Heart right ventricle (tissue), 16 donors: Measurements from ENCODE around the gene DHRS11. TPM values are rescaled to one million over a fixed set of nuclear protein-coding genes. Genes with fewer than 3 reads are reported as not detected.

Experiments
- ATAC-seq, 8 donors: fragments of 200-7000 bp; cut with Tn5 transposase; one replicate each; pipeline ENCODE4 v1.9.1; 2020; ENCODE audit warnings: mild to moderate bottlenecking in 8 of 8, moderate library complexity in 8 of 8, moderate number of reproducible peaks in 1 of 8
- DNase-seq, 2 donors: peaks; one replicate each; pipeline ENCODE4 v3.0.0-alpha.2; 2020
- H3K27ac ChIP-seq, 10 donors: fragments of 200-600 bp; sonication (generic) in 2 of 10; one replicate each; pipeline versions ENCODE4 v1.5.0 to v1.8.0; 2020 to 2022; ENCODE audit warnings: mild to moderate bottlenecking in 3 of 10
- H3K27me3 ChIP-seq, 7 donors: fragments of 200-600 bp; one replicate each; pipeline ENCODE4 v1.8.0; 2021 to 2022; ENCODE audit warnings: mild to moderate bottlenecking in 2 of 7
- H3K36me3 ChIP-seq, 9 donors: fragments of 200-600 bp; sonication (generic) in 1 of 9; one replicate each; pipeline versions ENCODE4 v1.5.0 to v1.8.0; 2020 to 2022; ENCODE audit warnings: mild to moderate bottlenecking in 2 of 9
- H3K4me1 ChIP-seq, 9 donors: fragments of 200-600 bp; sonication (generic) in 1 of 9; one replicate each; pipeline versions ENCODE4 v1.5.0 to v1.8.0; 2020 to 2022; ENCODE audit warnings: mild to moderate bottlenecking in 4 of 9
- H3K4me3 ChIP-seq, 10 donors: fragments of 200-600 bp; sonication (generic) in 2 of 10; one replicate each; pipeline versions ENCODE4 v1.5.0 to v1.8.0; 2020 to 2022; ENCODE audit warnings: mild to moderate bottlenecking in 7 of 10, moderate library complexity in 2 of 10
- H3K9me3 ChIP-seq, 11 donors: fragments of 200-600 bp in 10 of 11; sonication (generic) in 2 of 11; one replicate each; pipeline versions ENCODE4 v1.5.0 to v1.8.0; 2013 to 2022; ENCODE audit warnings: mild to moderate bottlenecking in 2 of 11, control low read depth in 1 of 11, moderate library complexity in 1 of 11
- CTCF ChIP-seq, 9 donors: fragments of 200-600 bp; sonication (generic) in 2 of 9; IDR thresholded peaks; one replicate each; pipeline versions ENCODE4 v1.5.0 to v1.8.0; 2021 to 2022; ENCODE audit warnings: antibody characterized with exemption in 9 of 9, mild to moderate bottlenecking in 5 of 9, moderate library complexity in 1 of 9
- whole genome bisulfite sequencing, 2 donors: extraction: QIAGEN DNeasy Blood & Tissue Kit; methylation state at CpG; one replicate each; pipeline ENCODE4 v1.1.7; 2013; ENCODE audit warnings: inconsistent platforms in 1 of 2; 5-methylcytosine and 5-hydroxymethylcytosine counted together
- intact Hi-C, 10 donors: fragments of 100-400 bp; cut with DNase I; formaldehyde crosslinking; loops; one replicate each; pipeline versions ENCODE4 v1.11.1 to v1.14.2; 2022
- long read RNA-seq, 3 donors: library from polyadenylated mRNA; unstranded; transcript quantifications; one replicate each; pipeline ENCODE4 v2.0.0, GENCODE V29; 2020 to 2021
- polyA plus RNA-seq, 2 donors: library from polyadenylated mRNA; stranded (reverse); fragments of 200-250 nt; gene quantifications; one replicate each; pipeline ENCODE4 v1.2.3, GENCODE V29; 2013
- total RNA-seq, 10 donors: library from RNA; stranded (reverse); fragmentation: NEBNext Ultra II Directional in 3 of 10; extraction: Animal tissue kit (Norgen Biotek cat#: 25700) in 3 of 10; gene quantifications; one replicate each; pipeline versions ENCODE4 v1.2.1 to v1.2.4, GENCODE V29; 2021 to 2023
- donor health status: Arrhythmogenic right ventricular cardiomyopathy.
- donor health status: ischemic (EF 13 %, LVEDD 7.1; RV severe dilation, severe dysfunction).
- donor health status: healthy with polysubstance abuse.
- donor health status: DM: no; HTN: yes; CAD: no.
- donor health status: DM: no; HTN: no; CAD: no.
- donor health status: ischemic (EF 25% LVEDD 6.9; RV normal size, moderate dysfunction).
- donor health status: ischemic (EF 25% LVEDD 5.7; RV mildly dilated, moderate dysfunction).
- donor health status: healthy.
- donor health status: DM: yes; HTN: yes; CAD: no.
- donor health status: Ischemic cardiomyopathy.
- donor health status: ischemic (EF 35%, LVEDD 5.7; RV mildly dilated, moderate dysfunction).
- donor health status: nonischemic (EF 11% LVEDD 7.7; RV severe dilation, severe dysfunction).
- donor health status: DM: yes; HTN: yes; CAD: no.
- donor health status: PGD.
- donor health status: ischemic (EF 29% LVEDD 5.4; RV normal size, mild dysfunction).
- donor health status: nonischemic (EF 23%, LVEDD 6.1; RV moderate dilation, normal function).

DHRS11 gene
- total RNA-seq, result 10 to 100 TPM; 11.0 to 24.7 (median 18.9) TPM
- polyA plus RNA-seq, result 10 to 100 TPM; 12.9 to 23.3 TPM
- long read RNA-seq, donor 1, transcript DHRS11-215 (7 exons, 1,598 nt), result major isoform, 15 of 18 reads
- long read RNA-seq, donor 1, partial matches to known transcripts, result 2 of 18 reads
- long read RNA-seq, donor 1, other reads (novel, unspliced or antisense), result 1 of 18 reads
- long read RNA-seq, donor 2, full-length matches to known transcripts, result 15 of 21 reads
- long read RNA-seq, donor 2, partial matches to known transcripts, result 1 of 21 reads
- long read RNA-seq, donor 2, other reads (novel, unspliced or antisense), result 5 of 21 reads
- long read RNA-seq, donor 3, full-length matches to known transcripts, result 1 of 5 reads
- long read RNA-seq, donor 3, partial matches to known transcripts, result 2 of 5 reads
- long read RNA-seq, donor 3, other reads (novel, unspliced or antisense), result 2 of 5 reads

DNA sequence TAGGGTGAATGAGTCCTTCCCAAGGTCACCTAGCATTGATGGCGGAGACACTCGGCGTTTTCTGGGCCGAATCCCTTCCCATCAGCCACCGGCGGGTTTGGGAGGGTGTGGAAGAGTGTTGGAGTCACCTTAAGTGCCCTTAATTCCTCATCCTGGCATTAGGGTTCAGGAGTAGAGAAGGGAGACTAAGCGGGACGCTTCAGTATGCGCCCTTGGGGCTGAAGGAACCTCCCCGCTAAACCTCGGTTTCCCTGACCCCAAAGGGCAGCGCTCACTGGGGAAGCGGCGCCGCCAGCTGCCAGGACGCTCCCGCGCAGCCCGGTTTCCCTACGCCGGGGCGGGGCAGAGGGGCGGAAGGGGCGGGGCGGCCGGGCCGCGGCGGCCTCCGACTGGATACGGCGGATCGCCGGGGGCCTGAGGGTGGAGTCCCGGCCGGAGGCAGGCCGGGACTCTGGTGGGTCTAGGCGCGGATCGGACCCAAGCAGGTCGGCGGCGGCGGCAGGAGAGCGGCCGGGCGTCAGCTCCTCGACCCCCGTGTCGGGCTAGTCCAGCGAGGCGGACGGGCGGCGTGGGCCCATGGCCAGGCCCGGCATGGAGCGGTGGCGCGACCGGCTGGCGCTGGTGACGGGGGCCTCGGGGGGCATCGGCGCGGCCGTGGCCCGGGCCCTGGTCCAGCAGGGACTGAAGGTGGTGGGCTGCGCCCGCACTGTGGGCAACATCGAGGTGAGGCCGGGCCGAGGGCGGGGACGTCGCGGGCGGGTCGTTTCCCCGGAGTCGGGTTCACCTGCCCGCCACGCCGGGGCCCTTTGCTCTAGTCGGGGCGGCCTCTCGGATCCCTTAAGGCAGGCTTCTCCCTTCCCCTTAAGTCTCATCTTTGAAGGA lies at the start of gene DHRS11:
Gene DHRS11 (plus strand): TSS at position 446 of the 882 bp plus-strand sequence. CDS start 131 bp downstream, at position 577.
- peak in 3 of 9 donors; percentile 6 to 36 (median 29) for TF ChIP-seq CTCF (IDR thresholded peaks at IDR 0.05)
- H3K9me3 ChIP-seq, result no peaks in the 10 kb centered on the region
- ATAC-seq (peak; percentile 94 to 99 (median 95)), DNase-seq (peak; percentile 84 to 90)
- WGBS, 2 donors, result 1% methylated on average over 68 to 87 of the region's 87 CpGs
- intact Hi-C loops, result loop anchor here in 8 of 10 donors (1.0 to 10.0 kb wide), 7 partner anchors 10 to 107 kb away; partner anchors contain the start of genes MYO19 (in 3 of the 8), PIGW (in 3 of the 8), GGNBP2 (in 1 of the 8) and MRM1 (in 1 of the 8)
- peak within 1 kb of the TSS in 9 of 10 donors; percentile 72 to 86 (median 80) for H3K27ac ChIP-seq
- no peaks in the 10 kb centered on the region for H3K27me3 ChIP-seq
- peaks cover 0 to 40% (median 24%) of the 10 kb centered on the region in 9 donors for H3K36me3 ChIP-seq
- H3K4me1 ChIP-seq, result peaks cover 0 to 33% (median 20%) of the 10 kb centered on the region in 9 donors
- peak within 1 kb of the TSS; percentile 59 to 98 (median 91) for H3K4me3 ChIP-seq

DNA sequence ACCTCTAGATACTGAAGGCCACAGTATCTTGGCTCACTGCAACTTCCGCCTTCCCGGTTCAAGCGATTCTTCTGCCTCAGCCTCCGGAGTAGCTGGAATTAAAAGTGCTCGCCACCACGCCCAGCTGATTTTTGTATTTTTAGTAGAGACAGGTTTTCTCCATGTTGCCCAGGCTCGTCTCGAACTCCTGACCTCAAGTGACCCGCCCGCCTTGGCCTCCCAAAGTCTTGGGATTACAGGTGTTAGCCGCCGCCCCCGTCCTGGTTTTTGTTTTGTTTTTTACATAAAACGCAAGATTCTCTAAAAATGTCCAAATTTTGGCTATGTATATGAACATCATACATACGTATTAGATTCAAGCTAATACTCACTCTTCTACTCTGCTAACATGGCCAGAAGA lies 48.9 kb upstream of the DHRS11 start:
- DNase-seq, result no peak
- H3K4me1 ChIP-seq, result peaks cover 11 to 40% (median 28%) of the 10 kb centered on the region in 9 donors
- H3K36me3 ChIP-seq, result peaks cover 0 to 47% (median 0%) of the 10 kb centered on the region in 9 donors
- no peak overlapping the region for H3K4me3 ChIP-seq
- WGBS, 2 donors, result 97 to 99% methylated on average over 15 of the region's 15 CpGs
- no peak overlapping the region for H3K27ac ChIP-seq
- no peak for ATAC-seq
- no peaks in the 10 kb centered on the region for H3K9me3 ChIP-seq
- no peaks in the 10 kb centered on the region for H3K27me3 ChIP-seq
- no peak for TF ChIP-seq CTCF (IDR thresholded peaks at IDR 0.05)
- intact Hi-C loops, result loop anchor here in 2 of 10 donors (10.0 kb wide), 2 partner anchors 52 to 58 kb away; partner anchors contain the start of genes DHRS11 (in 1 of the 2) and ZNHIT3 (in 1 of the 2)

GRCh38 chr17:36544044-36544306 lies 47.7 kb upstream of the DHRS11 start:
- Histone ChIP-seq H3K27me3 (no peaks in the 10 kb centered on the region), H3K27ac (peak overlapping the region; percentile 97 to 100 (median 100)), H3K9me3 (no peaks in the 10 kb centered on the region), H3K36me3 (peaks cover 0 to 40% (median 0%) of the 10 kb centered on the region in 9 donors), H3K4me3 (peak overlapping the region; percentile 69 to 98 (median 86)), H3K4me1 (peaks cover 16 to 47% (median 40%) of the 10 kb centered on the region in 9 donors)
- ATAC-seq, result peak in 7 of 8 donors; percentile 0 to 21 (median 6)
- peak in 1 of 2 donors; percentile 26 for DNase-seq
- peak in 3 of 9 donors; percentile 21 to 32 (median 26) for TF ChIP-seq CTCF (IDR thresholded peaks at IDR 0.05)
- intact Hi-C loops, result loop anchor here in 2 of 10 donors (10.0 kb wide), 2 partner anchors 51 to 59 kb away; partner anchors contain the start of genes DHRS11 (in 1 of the 2) and ZNHIT3 (in 1 of the 2)
- WGBS, 2 donors, result 0 to 1% methylated on average over 10 of the region's 10 CpGs
